Measurements from ENCODE around the gene BANF1. TPM values are rescaled to one million over a fixed set of nuclear protein-coding genes. Genes with fewer than 3 reads are reported as not detected.

Gene BANF1
- total RNA-seq, 1 experiment from 2014 or later = 269 TPM

DNA sequence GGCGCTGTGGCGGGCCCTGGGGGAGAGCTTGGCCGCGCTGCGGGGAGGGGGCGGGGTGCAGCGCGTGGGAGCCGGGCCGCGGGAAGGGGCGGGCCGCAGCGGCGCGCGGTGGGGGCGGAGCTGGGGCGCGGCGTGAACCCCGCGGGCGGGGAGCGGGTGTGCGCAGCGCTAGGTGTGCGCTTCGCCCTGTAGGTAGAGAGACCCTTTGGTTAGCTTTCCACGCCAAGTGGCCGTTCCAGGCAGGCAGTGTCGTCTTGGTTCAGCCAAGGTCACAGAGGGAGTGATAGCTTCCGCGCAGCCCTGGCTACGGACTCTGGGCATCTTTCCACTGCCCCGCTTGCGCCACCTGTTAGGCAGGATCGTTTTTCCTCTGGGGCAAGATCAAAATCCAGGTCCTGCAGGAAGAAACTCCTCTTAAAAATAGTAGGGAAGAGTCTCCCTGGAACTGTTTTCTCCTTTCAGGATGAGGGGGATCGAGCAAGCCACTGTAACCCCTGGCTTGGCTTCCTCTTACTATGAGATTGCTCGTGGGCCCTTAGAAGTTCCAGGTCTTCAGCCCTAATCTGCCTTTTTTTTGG, 434 bp downstream of the BANF1 start (continued):
- TF ChIP-seq, protein P1, sequence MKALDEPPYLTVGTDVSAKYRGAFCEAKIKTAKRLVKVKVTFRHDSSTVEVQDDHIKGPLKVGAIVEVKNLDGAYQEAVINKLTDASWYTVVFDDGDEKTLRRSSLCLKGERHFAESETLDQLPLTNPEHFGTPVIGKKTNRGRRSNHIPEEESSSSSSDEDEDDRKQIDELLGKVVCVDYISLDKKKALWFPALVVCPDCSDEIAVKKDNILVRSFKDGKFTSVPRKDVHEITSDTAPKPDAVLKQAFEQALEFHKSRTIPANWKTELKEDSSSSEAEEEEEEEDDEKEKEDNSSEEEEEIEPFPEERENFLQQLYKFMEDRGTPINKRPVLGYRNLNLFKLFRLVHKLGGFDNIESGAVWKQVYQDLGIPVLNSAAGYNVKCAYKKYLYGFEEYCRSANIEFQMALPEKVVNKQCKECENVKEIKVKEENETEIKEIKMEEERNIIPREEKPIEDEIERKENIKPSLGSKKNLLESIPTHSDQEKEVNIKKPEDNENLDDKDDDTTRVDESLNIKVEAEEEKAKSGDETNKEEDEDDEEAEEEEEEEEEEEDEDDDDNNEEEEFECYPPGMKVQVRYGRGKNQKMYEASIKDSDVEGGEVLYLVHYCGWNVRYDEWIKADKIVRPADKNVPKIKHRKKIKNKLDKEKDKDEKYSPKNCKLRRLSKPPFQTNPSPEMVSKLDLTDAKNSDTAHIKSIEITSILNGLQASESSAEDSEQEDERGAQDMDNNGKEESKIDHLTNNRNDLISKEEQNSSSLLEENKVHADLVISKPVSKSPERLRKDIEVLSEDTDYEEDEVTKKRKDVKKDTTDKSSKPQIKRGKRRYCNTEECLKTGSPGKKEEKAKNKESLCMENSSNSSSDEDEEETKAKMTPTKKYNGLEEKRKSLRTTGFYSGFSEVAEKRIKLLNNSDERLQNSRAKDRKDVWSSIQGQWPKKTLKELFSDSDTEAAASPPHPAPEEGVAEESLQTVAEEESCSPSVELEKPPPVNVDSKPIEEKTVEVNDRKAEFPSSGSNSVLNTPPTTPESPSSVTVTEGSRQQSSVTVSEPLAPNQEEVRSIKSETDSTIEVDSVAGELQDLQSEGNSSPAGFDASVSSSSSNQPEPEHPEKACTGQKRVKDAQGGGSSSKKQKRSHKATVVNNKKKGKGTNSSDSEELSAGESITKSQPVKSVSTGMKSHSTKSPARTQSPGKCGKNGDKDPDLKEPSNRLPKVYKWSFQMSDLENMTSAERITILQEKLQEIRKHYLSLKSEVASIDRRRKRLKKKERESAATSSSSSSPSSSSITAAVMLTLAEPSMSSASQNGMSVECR (CRISPR knock-in tag; IDR thresholded peaks at IDR 0.05; ENCODE audit: borderline replicate concordance) = no peak
- TF ChIP-seq OVOL2 (CRISPR knock-in tag; IDR thresholded peaks at IDR 0.05; ENCODE audit: borderline replicate concordance) (no peak), MXD4 (CRISPR knock-in tag; IDR thresholded peaks at IDR 0.05; ENCODE audit: borderline replicate concordance) (no peak)

DNA sequence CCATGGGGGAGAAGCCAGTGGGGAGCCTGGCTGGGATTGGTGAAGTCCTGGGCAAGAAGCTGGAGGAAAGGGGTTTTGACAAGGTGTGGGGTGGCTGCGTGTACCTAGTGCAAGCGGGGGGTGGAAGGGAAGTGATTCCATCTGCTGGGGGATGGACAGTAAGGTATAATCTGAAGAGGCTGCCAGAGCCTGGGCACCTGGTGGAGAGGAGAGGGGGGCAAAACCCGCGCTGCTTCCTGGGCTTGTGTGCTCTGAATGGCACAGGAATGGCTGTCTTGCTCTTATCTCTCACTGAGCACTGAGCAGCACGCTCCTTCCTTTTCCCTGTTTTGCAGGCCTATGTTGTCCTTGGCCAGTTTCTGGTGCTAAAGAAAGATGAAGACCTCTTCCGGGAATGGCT, 988 bp downstream of the BANF1 start:
- Mint-ChIP-seq H3K9me3 (no peaks in the 10 kb centered on the region), H3K4me3 (peak overlapping the region; percentile 96), H3K36me3 (peaks cover 40% of the 10 kb centered on the region), H3K27ac (0 out of 2 replicates have a peak overlapping the region, but pooled peaks have one; percentile 67), H3K27me3 (ENCODE audit: low read depth) (no peaks in the 10 kb centered on the region), H3K4me1 (peaks cover 21% of the 10 kb centered on the region)
- TF ChIP-seq, protein P2, sequence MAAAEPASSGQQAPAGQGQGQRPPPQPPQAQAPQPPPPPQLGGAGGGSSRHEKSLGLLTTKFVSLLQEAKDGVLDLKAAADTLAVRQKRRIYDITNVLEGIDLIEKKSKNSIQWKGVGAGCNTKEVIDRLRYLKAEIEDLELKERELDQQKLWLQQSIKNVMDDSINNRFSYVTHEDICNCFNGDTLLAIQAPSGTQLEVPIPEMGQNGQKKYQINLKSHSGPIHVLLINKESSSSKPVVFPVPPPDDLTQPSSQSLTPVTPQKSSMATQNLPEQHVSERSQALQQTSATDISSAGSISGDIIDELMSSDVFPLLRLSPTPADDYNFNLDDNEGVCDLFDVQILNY (CRISPR knock-in tag; IDR thresholded peaks at IDR 0.05) = no peak
- TF ChIP-seq, protein P3, sequence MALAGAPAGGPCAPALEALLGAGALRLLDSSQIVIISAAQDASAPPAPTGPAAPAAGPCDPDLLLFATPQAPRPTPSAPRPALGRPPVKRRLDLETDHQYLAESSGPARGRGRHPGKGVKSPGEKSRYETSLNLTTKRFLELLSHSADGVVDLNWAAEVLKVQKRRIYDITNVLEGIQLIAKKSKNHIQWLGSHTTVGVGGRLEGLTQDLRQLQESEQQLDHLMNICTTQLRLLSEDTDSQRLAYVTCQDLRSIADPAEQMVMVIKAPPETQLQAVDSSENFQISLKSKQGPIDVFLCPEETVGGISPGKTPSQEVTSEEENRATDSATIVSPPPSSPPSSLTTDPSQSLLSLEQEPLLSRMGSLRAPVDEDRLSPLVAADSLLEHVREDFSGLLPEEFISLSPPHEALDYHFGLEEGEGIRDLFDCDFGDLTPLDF (CRISPR knock-in tag; IDR thresholded peaks at IDR 0.05) = no peak
- TF ChIP-seq, protein P4, sequence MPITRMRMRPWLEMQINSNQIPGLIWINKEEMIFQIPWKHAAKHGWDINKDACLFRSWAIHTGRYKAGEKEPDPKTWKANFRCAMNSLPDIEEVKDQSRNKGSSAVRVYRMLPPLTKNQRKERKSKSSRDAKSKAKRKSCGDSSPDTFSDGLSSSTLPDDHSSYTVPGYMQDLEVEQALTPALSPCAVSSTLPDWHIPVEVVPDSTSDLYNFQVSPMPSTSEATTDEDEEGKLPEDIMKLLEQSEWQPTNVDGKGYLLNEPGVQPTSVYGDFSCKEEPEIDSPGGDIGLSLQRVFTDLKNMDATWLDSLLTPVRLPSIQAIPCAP (CRISPR knock-in tag; IDR thresholded peaks at IDR 0.05) = no peak
- TF ChIP-seq, protein P5, sequence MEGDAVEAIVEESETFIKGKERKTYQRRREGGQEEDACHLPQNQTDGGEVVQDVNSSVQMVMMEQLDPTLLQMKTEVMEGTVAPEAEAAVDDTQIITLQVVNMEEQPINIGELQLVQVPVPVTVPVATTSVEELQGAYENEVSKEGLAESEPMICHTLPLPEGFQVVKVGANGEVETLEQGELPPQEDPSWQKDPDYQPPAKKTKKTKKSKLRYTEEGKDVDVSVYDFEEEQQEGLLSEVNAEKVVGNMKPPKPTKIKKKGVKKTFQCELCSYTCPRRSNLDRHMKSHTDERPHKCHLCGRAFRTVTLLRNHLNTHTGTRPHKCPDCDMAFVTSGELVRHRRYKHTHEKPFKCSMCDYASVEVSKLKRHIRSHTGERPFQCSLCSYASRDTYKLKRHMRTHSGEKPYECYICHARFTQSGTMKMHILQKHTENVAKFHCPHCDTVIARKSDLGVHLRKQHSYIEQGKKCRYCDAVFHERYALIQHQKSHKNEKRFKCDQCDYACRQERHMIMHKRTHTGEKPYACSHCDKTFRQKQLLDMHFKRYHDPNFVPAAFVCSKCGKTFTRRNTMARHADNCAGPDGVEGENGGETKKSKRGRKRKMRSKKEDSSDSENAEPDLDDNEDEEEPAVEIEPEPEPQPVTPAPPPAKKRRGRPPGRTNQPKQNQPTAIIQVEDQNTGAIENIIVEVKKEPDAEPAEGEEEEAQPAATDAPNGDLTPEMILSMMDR (IDR thresholded peaks at IDR 0.05) = no peak
- TF ChIP-seq MYBL2 (CRISPR knock-in tag; IDR thresholded peaks at IDR 0.05) (no peak), FOXJ3 (CRISPR knock-in tag; IDR thresholded peaks at IDR 0.05; ENCODE audit: borderline replicate concordance) (no peak), GRHL2 (CRISPR knock-in tag; IDR thresholded peaks at IDR 0.05; ENCODE audit: insufficient replicate concordance, severe bottlenecking) (no peak), TP53 (CRISPR knock-in tag; IDR thresholded peaks at IDR 0.05) (no peak), PRRX2 (CRISPR knock-in tag; IDR thresholded peaks at IDR 0.05) (no peak)
- TF ChIP-seq, protein P6, sequence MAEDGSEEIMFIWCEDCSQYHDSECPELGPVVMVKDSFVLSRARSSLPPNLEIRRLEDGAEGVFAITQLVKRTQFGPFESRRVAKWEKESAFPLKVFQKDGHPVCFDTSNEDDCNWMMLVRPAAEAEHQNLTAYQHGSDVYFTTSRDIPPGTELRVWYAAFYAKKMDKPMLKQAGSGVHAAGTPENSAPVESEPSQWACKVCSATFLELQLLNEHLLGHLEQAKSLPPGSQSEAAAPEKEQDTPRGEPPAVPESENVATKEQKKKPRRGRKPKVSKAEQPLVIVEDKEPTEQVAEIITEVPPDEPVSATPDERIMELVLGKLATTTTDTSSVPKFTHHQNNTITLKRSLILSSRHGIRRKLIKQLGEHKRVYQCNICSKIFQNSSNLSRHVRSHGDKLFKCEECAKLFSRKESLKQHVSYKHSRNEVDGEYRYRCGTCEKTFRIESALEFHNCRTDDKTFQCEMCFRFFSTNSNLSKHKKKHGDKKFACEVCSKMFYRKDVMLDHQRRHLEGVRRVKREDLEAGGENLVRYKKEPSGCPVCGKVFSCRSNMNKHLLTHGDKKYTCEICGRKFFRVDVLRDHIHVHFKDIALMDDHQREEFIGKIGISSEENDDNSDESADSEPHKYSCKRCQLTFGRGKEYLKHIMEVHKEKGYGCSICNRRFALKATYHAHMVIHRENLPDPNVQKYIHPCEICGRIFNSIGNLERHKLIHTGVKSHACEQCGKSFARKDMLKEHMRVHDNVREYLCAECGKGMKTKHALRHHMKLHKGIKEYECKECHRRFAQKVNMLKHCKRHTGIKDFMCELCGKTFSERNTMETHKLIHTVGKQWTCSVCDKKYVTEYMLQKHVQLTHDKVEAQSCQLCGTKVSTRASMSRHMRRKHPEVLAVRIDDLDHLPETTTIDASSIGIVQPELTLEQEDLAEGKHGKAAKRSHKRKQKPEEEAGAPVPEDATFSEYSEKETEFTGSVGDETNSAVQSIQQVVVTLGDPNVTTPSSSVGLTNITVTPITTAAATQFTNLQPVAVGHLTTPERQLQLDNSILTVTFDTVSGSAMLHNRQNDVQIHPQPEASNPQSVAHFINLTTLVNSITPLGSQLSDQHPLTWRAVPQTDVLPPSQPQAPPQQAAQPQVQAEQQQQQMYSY (CRISPR knock-in tag; IDR thresholded peaks at IDR 0.05) = no peak
- TF ChIP-seq, protein P7, sequence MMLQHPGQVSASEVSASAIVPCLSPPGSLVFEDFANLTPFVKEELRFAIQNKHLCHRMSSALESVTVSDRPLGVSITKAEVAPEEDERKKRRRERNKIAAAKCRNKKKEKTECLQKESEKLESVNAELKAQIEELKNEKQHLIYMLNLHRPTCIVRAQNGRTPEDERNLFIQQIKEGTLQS (CRISPR knock-in tag; conservative IDR thresholded peaks at IDR 0.05) = no peak
- TF ChIP-seq, protein P8, sequence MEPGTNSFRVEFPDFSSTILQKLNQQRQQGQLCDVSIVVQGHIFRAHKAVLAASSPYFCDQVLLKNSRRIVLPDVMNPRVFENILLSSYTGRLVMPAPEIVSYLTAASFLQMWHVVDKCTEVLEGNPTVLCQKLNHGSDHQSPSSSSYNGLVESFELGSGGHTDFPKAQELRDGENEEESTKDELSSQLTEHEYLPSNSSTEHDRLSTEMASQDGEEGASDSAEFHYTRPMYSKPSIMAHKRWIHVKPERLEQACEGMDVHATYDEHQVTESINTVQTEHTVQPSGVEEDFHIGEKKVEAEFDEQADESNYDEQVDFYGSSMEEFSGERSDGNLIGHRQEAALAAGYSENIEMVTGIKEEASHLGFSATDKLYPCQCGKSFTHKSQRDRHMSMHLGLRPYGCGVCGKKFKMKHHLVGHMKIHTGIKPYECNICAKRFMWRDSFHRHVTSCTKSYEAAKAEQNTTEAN (CRISPR knock-in tag; IDR thresholded peaks at IDR 0.05) = no peak
- no peak for ATAC-seq
- POLR2A ChIA-PET = no interaction called here
- CTCF ChIA-PET = interaction anchor here (0.8 to 1.5 kb wide), 6 partner anchors 8 to 144 kb away, joined by 4 to 10 read pairs (median 8); partner anchors contain the start of genes CFL1 and CST6
- no peak for DNase-seq (ENCODE audit: low spot score)
